ENCODE measurements around the gene HCFC1R1.

DNA sequence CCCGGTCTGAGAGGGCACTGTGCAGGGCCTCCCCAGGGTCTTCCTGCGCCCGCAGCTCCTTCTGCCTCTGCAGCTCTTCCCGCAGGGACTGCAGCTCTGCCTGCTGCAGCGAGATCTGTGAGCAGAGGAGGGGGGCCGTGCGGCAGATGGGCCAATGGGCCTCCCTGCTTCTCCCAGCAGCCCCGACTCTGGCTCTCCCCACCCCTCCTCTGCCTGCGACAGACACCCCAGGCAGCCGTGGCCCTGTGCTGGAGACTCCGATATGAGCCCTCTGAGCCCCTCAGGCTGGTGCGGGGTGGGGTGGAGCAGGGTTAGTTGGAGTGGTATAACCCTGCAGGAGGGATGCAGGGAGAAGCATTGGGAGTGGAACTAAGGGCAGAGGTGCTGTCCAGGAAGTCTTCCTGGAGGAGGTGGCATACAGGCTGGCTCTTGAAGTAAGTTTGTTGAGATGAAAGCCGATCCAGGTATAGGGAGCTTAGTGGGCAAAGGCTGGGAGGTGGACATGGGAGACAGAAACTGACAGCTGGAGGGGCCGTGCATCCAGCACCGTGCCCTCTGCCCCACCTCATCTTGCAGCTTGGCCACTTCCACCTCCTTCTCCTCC, 5.1 kb upstream of the HCFC1R1 start:
- TF ChIP-seq POLR2AphosphoS5 (IDR thresholded peaks at IDR 0.05): no peak
- TF ChIP-seq, protein P1, sequence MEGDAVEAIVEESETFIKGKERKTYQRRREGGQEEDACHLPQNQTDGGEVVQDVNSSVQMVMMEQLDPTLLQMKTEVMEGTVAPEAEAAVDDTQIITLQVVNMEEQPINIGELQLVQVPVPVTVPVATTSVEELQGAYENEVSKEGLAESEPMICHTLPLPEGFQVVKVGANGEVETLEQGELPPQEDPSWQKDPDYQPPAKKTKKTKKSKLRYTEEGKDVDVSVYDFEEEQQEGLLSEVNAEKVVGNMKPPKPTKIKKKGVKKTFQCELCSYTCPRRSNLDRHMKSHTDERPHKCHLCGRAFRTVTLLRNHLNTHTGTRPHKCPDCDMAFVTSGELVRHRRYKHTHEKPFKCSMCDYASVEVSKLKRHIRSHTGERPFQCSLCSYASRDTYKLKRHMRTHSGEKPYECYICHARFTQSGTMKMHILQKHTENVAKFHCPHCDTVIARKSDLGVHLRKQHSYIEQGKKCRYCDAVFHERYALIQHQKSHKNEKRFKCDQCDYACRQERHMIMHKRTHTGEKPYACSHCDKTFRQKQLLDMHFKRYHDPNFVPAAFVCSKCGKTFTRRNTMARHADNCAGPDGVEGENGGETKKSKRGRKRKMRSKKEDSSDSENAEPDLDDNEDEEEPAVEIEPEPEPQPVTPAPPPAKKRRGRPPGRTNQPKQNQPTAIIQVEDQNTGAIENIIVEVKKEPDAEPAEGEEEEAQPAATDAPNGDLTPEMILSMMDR (IDR thresholded peaks at IDR 0.05): no peak

Data from sigmoid colon (tissue), 4 donors.